Hepatocyte (in vitro differentiated cells): ENCODE measurements around the gene PI4K2A. TPM values are rescaled to one million over a fixed set of nuclear protein-coding genes. Genes with fewer than 3 reads are reported as not detected.

ENCODE experiments used
- DNase-seq: peaks from one replicate; pipeline ENCODE4 v3.0.0-alpha.2; 2016; ENCODE audit warnings: low spot score
- H2AFZ ChIP-seq: fragments of 200-600 bp; sonication (generic); 2 replicates; pipeline ENCODE4 v1.6.0; 2016; ENCODE audit warnings: antibody characterized with exemption, mild to moderate bottlenecking
- H3K27ac ChIP-seq: fragments of 200-600 bp; sonication (generic); 2 replicates; pipeline ENCODE4 v1.5.1; 2016; ENCODE audit warnings: mild to moderate bottlenecking
- H3K27me3 ChIP-seq: fragments of 200-600 bp; sonication (generic); 2 replicates; pipeline ENCODE4 v1.6.1; 2016
- H3K36me3 ChIP-seq: fragments of 200-600 bp; sonication (generic); replicated peaks from 2 replicates; pipeline ENCODE4 v1.5.1; 2016; ENCODE audit warnings: low read depth; ENCODE audit not compliant: insufficient read depth
- H3K4me1 ChIP-seq: fragments of 200-600 bp; sonication (generic); 2 replicates; pipeline ENCODE4 v1.5.1; 2016; ENCODE audit warnings: mild to moderate bottlenecking, moderate library complexity; ENCODE audit not compliant: insufficient read depth
- H3K4me2 ChIP-seq: fragments of 200-600 bp; sonication (generic); 2 replicates; pipeline ENCODE4 v1.6.0; 2016
- H3K4me3 ChIP-seq: fragments of 200-600 bp; sonication (generic); 2 replicates; pipeline ENCODE4 v1.5.1; 2016; ENCODE audit warnings: mild to moderate bottlenecking
- H3K79me2 ChIP-seq: fragments of 200-600 bp; sonication (generic); 2 replicates; pipeline ENCODE4 v1.6.0; 2017; ENCODE audit warnings: mild to moderate bottlenecking
- H3K9me2 ChIP-seq: fragments of 200-600 bp; sonication (generic); replicated peaks from 2 replicates; pipeline ENCODE4 v1.6.0; 2017; ENCODE audit warnings: mild to moderate bottlenecking; ENCODE audit not compliant: insufficient read depth
- H3K9me3 ChIP-seq: fragments of 200-600 bp; sonication (generic); 2 replicates; pipeline ENCODE4 v1.5.1; 2016; ENCODE audit warnings: low read depth, mild to moderate bottlenecking
- H4K20me1 ChIP-seq: fragments of 200-600 bp; sonication (generic); 2 replicates; pipeline ENCODE4 v1.6.0; 2016; ENCODE audit warnings: mild to moderate bottlenecking; ENCODE audit not compliant: insufficient read depth, poor library complexity, severe bottlenecking
- CTCF ChIP-seq: fragments of 200-600 bp; sonication (generic); IDR thresholded peaks from 2 replicates; pipeline ENCODE4 v1.5.1; 2016; ENCODE audit warnings: antibody characterized with exemption, mild to moderate bottlenecking; ENCODE audit not compliant: poor library complexity
- EZH2 ChIP-seq: fragments of 200-600 bp; sonication (generic); IDR thresholded peaks from 2 replicates; pipeline ENCODE4 v1.6.1; 2016; ENCODE audit warnings: antibody characterized with exemption, mild to moderate bottlenecking, borderline replicate concordance
- EZH2phosphoT487 ChIP-seq: fragments of 200-600 bp; sonication (generic); IDR thresholded peaks from one replicate; pipeline ENCODE4 v1.6.1; 2018; ENCODE audit warnings: antibody characterized with exemption, mild to moderate bottlenecking, low read depth, moderate library complexity; ENCODE audit not compliant: unreplicated experiment, severe bottlenecking
- WGBS: methylation state at CpG from one replicate; pipeline ENCODE4 v1.1.6; 2016; ENCODE audit warnings: low lambda C conversion rate; ENCODE audit errors: missing lambda C conversion rate; 5-methylcytosine and 5-hydroxymethylcytosine counted together
- polyA plus RNA-seq: library from polyadenylated mRNA; unstranded; fragments of >200 nt; fragmentation: Nextera tagmentation; extraction: Ambion mirVana; gene quantifications from 2 replicates; pipeline ENCODE4 v1.2.1, GENCODE V29; 2016
- total RNA-seq: library from RNA; depleted of rRNA; stranded (reverse); fragments of >200 nt; gene quantifications from 2 replicates; pipeline ENCODE4 v1.2.3, GENCODE V29; 2014

Gene PI4K2A
- total and polyA plus RNA-seq, 2 experiments from 2014 or later, result 22.4 to 25.9 TPM

DNA sequence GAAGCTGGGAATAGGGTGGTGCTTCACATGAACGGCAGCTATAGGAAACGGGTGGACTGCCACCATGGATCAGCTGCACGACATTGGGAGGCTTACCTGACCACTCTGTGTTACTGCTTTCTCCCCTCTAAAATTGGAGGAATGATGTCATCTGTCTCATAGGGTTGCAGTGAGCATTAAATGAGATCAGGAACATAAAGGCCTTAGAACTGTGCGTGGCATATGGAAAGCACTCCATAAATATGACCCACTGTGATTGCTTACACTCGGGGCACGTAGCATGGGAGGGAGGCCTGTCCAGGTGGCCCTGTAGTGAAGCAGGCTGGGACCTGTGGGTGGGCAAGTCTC is 41.2 kb upstream of the PI4K2A start:
- no peak overlapping the region for H3K4me3 ChIP-seq
- no peak for TF ChIP-seq CTCF
- no peaks in the 10 kb centered on the region for H4K20me1 ChIP-seq
- H3K27ac ChIP-seq, result no peak overlapping the region
- H2AFZ ChIP-seq, result no peak overlapping the region
- H3K9me2 ChIP-seq, result no peaks in the 10 kb centered on the region
- WGBS, result 87% methylated on average over 6 of the region's 6 CpGs
- no peak for DNase-seq
- H3K4me1 ChIP-seq, result no peaks in the 10 kb centered on the region
- no peaks in the 10 kb centered on the region for H3K79me2 ChIP-seq
- no peak overlapping the region for H3K4me2 ChIP-seq
- H3K36me3 ChIP-seq, result no peaks in the 10 kb centered on the region
- H3K27me3 ChIP-seq, result no peaks in the 10 kb centered on the region
- no peaks in the 10 kb centered on the region for H3K9me3 ChIP-seq

DNA sequence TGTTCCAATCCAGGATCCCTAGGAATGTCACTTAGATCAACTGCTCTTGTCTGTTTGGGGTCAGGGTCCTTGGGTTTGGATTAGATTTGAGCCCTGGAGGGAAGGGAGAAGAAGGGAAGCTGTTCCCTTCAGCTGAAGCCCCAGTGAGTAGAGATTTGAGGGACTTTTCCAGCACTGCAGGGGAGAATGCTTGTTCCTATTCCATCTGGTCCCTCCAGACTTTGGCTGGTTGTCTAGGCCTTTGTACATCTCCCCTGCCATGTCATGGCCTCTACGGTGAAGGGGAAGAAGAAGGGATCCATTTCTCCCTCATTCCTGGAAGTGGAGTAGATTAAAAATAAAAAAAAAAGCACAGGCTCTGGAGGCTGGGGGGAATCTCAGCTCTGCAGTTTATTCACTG is 39.9 kb upstream of the PI4K2A start:
- Histone ChIP-seq H3K4me1 (no peaks in the 10 kb centered on the region), H3K27me3 (no peaks in the 10 kb centered on the region), H2AFZ (no peak overlapping the region), H3K36me3 (no peaks in the 10 kb centered on the region), H4K20me1 (no peaks in the 10 kb centered on the region), H3K9me3 (no peaks in the 10 kb centered on the region), H3K27ac (no peak overlapping the region), H3K4me3 (no peak overlapping the region), H3K79me2 (no peaks in the 10 kb centered on the region), H3K4me2 (no peak overlapping the region), H3K9me2 (no peaks in the 10 kb centered on the region)
- DNase-seq, result no peak
- TF ChIP-seq EZH2phosphoT487 (no peak), EZH2 (no peak), CTCF (no peak)
- 92% methylated on average over 1 of the region's 1 CpG for WGBS

- Histone ChIP-seq H3K27me3 (no peaks in the 10 kb centered on the region), H2AFZ (no peak overlapping the region), H3K36me3 (no peaks in the 10 kb centered on the region), H3K4me2 (no peak overlapping the region), H4K20me1 (no peaks in the 10 kb centered on the region), H3K9me3 (no peaks in the 10 kb centered on the region), H3K9me2 (no peaks in the 10 kb centered on the region), H3K79me2 (no peaks in the 10 kb centered on the region), H3K4me1 (no peaks in the 10 kb centered on the region), H3K27ac (no peak overlapping the region), H3K4me3 (no peak overlapping the region)
- DNase-seq, result no peak
- 85% methylated on average over 21 of the region's 21 CpGs for WGBS
- TF ChIP-seq EZH2phosphoT487 (no peak), EZH2 (no peak), CTCF (no peak)
Measured at GRCh38 chr10:97601268-97602215, 38.9 kb upstream of the PI4K2A start.
